HG03196 (cell line): ENCODE measurements around the gene CACNG3.

Experiments used
- ATAC-seq: cut with Tn5 transposase; IDR thresholded peaks from one replicate; pipeline ENCODE4 v1.9.1; 2021; ENCODE audit not compliant: unreplicated experiment

CACNG3 gene

DNA sequence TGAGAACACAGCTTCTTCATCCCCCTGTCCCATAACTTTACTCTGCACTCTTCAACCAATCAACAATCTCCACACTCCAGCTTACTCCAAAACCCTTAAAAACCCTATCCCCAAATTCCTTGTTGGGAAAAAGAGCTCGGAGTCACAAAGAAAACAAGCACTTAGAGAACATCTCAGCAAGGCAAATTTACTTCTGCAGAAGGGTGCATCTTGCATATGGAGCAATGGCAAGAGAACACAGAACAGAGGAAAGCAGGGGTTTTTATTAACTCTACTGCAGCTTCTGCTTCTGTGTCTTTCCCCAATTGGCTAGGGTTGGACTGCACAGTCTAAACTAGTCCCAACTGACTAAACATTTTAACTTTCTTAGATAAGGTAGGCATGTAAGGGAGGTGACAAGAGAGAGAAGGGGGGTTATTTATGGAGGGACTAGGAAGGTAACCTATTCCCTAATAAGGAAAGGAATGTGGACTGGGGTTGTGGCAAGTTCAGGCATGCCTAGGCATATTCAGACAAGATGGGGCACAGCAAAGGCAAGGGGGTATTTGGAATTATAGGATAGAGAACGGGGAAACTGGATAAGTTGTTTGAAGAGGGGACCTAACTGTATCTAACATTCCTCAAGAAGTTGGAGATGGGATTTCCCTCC lies 125.5 kb downstream of the CACNG3 start:
- no peak for ATAC-seq

DNA sequence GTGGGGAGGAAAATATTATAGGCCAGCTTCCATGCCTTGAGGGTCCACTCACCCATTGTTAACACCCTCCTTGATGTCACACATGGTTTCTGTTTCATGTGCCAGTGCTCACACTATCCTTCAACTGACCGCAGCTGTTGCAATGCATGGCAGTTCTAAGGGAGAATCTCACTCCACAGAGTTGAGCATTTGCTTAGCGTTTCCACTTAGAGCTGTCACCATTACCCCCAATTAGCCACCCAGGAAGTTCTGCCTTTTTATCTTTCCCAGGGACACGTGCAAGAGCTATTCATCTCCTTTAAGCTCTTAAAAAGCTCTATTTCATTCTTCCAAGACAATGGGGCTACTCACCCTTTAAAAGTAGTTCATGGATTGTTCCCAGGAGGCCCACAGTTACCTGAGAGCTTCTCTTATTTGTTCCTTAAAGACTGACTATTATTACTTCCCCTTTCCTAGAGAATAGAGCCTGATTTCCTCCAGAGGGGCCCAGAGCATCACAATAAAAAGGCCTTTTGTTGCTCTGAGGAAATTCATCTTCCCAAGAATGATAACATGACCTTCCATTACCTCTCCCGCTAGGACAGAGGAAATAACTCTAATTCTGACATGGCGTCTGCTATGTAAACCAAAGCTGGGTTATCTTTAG lies 126.8 kb downstream of the CACNG3 start:
- no peak for ATAC-seq

DNA sequence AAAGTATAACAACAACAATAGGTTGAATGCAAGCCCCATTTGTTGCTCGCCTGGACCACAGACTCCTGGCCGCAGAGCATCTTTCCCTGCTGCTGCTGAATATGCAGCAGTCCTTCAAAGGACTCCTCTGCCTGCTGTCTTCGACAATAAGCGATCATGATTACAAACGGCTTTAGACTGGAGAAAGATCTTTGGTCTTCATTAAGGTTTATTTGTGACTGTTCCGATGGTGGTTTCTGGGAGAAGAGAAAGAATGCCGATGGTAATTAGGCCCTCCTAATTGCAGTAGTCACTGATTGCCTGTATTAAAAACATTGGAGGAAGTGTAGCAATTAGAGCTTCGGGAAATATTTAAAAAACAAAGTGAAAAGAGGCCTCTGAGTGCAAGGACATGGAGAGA lies 138.2 kb downstream of the CACNG3 start:
- no peak for ATAC-seq

DNA sequence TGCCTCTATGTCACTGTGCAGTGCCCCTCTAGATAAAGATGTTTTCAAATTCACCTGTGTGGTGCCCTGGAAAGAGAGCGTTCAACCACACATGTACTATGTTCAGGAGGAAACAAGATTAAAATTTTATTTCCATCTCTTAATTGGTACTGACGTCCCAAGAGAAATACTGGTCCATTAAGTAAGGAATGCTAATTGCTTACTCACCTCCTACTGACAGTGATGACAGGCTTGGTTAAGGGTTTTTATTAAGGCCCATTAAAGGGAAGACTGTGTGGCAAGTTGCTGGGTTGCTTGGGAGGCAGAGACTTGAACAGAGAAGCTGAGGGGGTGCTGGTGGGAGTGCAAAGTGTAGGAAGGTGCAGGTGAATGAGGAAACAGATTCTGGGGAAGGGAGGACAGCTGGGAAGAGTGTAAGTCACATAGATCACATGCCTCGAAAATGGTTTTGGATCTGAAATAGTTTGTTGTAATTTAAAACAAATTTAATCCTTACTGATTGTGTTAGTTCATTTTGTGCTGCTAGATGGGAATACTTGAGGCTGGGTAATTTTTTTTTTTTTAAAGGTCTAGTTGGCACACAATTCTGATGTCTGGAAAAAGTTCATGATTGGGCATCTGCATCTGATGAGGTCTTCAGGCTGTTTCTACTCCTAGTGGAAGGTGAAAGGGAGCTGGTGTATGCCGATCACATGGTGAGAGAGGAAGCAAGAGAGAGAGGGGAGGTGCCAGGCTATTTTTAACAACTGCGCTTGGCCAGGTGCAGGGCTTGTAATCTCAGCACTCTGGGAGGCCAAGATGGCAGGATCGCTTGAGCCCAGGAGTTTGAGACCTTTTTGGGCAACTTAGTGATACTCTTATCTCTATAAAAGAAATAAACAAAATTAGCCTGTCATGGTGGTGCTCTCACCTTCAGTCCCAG lies 140.5 kb downstream of the CACNG3 start:
- ATAC-seq: no peak

DNA sequence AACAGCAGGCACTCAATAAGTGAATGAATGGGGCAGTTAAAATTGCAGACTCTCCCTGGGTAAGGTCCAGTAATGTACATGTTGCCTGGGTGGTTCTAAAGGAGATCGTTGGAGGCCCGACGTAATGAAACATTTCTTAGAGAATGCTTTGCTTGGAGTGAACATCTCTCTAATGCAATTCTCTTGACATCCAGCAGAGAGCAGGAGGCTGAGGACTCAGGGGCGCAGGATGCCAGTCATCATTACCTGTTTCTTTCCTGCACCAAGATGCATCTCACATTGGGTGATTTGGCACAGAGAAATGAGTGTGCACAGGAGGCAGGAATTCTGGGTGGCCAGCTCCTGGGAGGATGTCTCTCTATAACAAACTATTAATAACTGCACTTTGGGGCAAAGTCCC lies 152.9 kb downstream of the CACNG3 start:
- no peak for ATAC-seq
